ENCODE results near the gene FCRL5.
"Not testable (repeated sequence)": the region's sequence is repeated elsewhere in the genome, so short reads cannot be mapped to it uniquely, and the experiment has no call there.

Gene FCRL5

GRCh38 chr1:157487096-157487495 lies 65.2 kb downstream of the FCRL5 start:
- DNase-seq = no peak

GRCh38 chr1:157486400-157486799 lies 65.9 kb downstream of the FCRL5 start:
- not testable (repeated sequence) for DNase-seq

- no peak for DNase-seq
Observed at GRCh38 chr1:157485793-157486192, 66.5 kb downstream of the FCRL5 start.

- no peak for DNase-seq
Observed at GRCh38 chr1:157484573-157484972, 67.7 kb downstream of the FCRL5 start.

GRCh38 chr1:157483635-157484034 lies 68.7 kb downstream of the FCRL5 start:
- no peak for DNase-seq

- no peak for DNase-seq
Observed at GRCh38 chr1:157482717-157483116, 69.6 kb downstream of the FCRL5 start.

GRCh38 chr1:157482174-157482573 lies 70.1 kb downstream of the FCRL5 start:
- no peak for DNase-seq

- DNase-seq = no peak
Observed at GRCh38 chr1:157478030-157478429, 74.3 kb downstream of the FCRL5 start.

- DNase-seq = no peak
Observed at GRCh38 chr1:157477419-157477818, 74.9 kb downstream of the FCRL5 start.

GRCh38 chr1:157472959-157473358 lies 79.4 kb downstream of the FCRL5 start:
- no peak for DNase-seq

- DNase-seq = no peak
Observed at GRCh38 chr1:157472056-157472701, 80.1 kb downstream of the FCRL5 start.

- no peak for DNase-seq
Observed at GRCh38 chr1:157471531-157471930, 80.8 kb downstream of the FCRL5 start.

- no peak for DNase-seq
Observed at GRCh38 chr1:157469752-157470675, 82.3 kb downstream of the FCRL5 start.

- DNase-seq = no peak
Observed at GRCh38 chr1:157469300-157469699, 83.0 kb downstream of the FCRL5 start.

GRCh38 chr1:157466011-157466410 lies 86.3 kb downstream of the FCRL5 start:
- no peak for DNase-seq

All from T-helper 9 cell (primary cell).